ENCODE measurements around the gene YPEL3. TPM values are rescaled to one million over a fixed set of nuclear protein-coding genes. Genes with fewer than 3 reads are reported as not detected.

YPEL3 gene
- total RNA-seq, 1 donor from 2014 or later: 45.7 TPM

DNA sequence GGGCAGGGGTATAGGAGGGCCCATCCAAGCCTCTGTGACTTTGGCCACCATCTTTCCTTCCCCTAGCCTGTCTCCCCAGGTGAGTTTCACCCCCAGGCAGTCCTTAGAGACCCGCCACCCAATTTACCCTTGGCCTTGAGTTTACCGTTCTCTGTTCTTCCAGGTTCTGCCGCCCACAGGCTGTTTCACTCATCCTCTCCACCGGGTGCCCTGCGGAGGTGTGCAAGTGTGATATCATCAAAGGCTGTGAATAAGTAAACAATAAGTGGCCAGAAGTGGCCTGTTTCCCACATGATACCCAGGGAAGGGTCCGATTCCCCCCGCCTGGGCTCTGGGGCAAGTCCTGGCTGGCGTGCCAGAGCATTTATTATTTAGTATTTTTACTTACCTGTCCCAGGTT lies 49.8 kb downstream of the YPEL3 start:
- no peak for DNase-seq (ENCODE audit: low spot score, unreplicated experiment)
- H3K9me3 Mint-ChIP-seq (ENCODE audit: low read depth): no peaks in the 10 kb centered on the region
- no peak overlapping the region for H3K4me3 Mint-ChIP-seq (ENCODE audit: low read depth)
- H3K4me1 Mint-ChIP-seq (ENCODE audit: low read depth): no peaks in the 10 kb centered on the region
- TF ChIP-seq, protein P1, sequence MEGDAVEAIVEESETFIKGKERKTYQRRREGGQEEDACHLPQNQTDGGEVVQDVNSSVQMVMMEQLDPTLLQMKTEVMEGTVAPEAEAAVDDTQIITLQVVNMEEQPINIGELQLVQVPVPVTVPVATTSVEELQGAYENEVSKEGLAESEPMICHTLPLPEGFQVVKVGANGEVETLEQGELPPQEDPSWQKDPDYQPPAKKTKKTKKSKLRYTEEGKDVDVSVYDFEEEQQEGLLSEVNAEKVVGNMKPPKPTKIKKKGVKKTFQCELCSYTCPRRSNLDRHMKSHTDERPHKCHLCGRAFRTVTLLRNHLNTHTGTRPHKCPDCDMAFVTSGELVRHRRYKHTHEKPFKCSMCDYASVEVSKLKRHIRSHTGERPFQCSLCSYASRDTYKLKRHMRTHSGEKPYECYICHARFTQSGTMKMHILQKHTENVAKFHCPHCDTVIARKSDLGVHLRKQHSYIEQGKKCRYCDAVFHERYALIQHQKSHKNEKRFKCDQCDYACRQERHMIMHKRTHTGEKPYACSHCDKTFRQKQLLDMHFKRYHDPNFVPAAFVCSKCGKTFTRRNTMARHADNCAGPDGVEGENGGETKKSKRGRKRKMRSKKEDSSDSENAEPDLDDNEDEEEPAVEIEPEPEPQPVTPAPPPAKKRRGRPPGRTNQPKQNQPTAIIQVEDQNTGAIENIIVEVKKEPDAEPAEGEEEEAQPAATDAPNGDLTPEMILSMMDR (IDR thresholded peaks at IDR 0.05; ENCODE audit: unreplicated experiment): no peak
- no peaks in the 10 kb centered on the region for H3K36me3 Mint-ChIP-seq (ENCODE audit: insufficient read depth)
- H3K27ac Mint-ChIP-seq: no peak overlapping the region
- peaks cover 8% of the 10 kb centered on the region for H3K27me3 Mint-ChIP-seq

Other genes with a start within 250 kb of the YPEL3 start
- gene CDIPT, start 233.0 kb downstream of the YPEL3 start, total RNA-seq: 46.3 and 51.2 TPM in 2 replicates
- 13.2 and 16.2 TPM in 2 replicates for gene SEZ6L2, start 196.7 kb downstream of the YPEL3 start, total RNA-seq
- gene ASPHD1, start 195.7 kb downstream of the YPEL3 start, total RNA-seq: 3.1 and 3.8 TPM in 2 replicates
- gene KCTD13, start 170.0 kb downstream of the YPEL3 start, total RNA-seq: 31.4 and 34.7 TPM in 2 replicates
- 89.4 and 91.9 TPM in 2 replicates for gene TMEM219, start 134.1 kb downstream of the YPEL3 start, total RNA-seq
- gene TAOK2, start 122.3 kb downstream of the YPEL3 start, total RNA-seq: 51.1 and 54.0 TPM in 2 replicates
- 11.4 and 12.0 TPM in 2 replicates for gene HIRIP3, start 100.6 kb downstream of the YPEL3 start, total RNA-seq
- gene INO80E, start 100.0 kb downstream of the YPEL3 start, total RNA-seq: 72.7 and 74.2 TPM in 2 replicates
- 4.4 and 5.0 TPM in 2 replicates for gene DOC2A, start 85.2 kb downstream of the YPEL3 start, total RNA-seq
- not detected in 2 replicates for gene C16orf92, start 73.0 kb downstream of the YPEL3 start, total RNA-seq
- 1.5 and 1.7 TPM in 2 replicates for gene TLCD3B, start 64.9 kb downstream of the YPEL3 start, total RNA-seq
- gene ALDOA, start 30.5 kb downstream of the YPEL3 start, total RNA-seq: 273 and 283 TPM in 2 replicates
- 142 and 144 TPM in 2 replicates for gene PPP4C, start 20.2 kb downstream of the YPEL3 start, total RNA-seq
- gene TBX6, start 4.3 kb downstream of the YPEL3 start, total RNA-seq: 3.5 and 3.9 TPM in 2 replicates
- 13.3 and 13.8 TPM in 2 replicates for gene GDPD3, start 17.3 kb upstream of the YPEL3 start, total RNA-seq
- 59.8 and 62.8 TPM in 2 replicates for gene MAPK3, start 27.0 kb upstream of the YPEL3 start, total RNA-seq
- 1.6 and 3.8 TPM in 2 replicates for gene CORO1A, start 87.4 kb upstream of the YPEL3 start, total RNA-seq
- 65.0 and 71.5 TPM in 2 replicates for gene BOLA2B, start 97.5 kb upstream of the YPEL3 start, total RNA-seq
- gene SLX1A, start 97.7 kb upstream of the YPEL3 start, total RNA-seq: 28.7 and 37.5 TPM in 2 replicates
- 33.0 and 33.3 TPM in 2 replicates for gene SULT1A3, start 103.0 kb upstream of the YPEL3 start, total RNA-seq
- 27.0 and 27.1 TPM in 2 replicates for gene NPIPB13, start 152.3 kb upstream of the YPEL3 start, total RNA-seq

Data from progenitor cell of endocrine pancreas (in vitro differentiated cells).